WTC11 (cell line): ENCODE results near the gene EXOSC2. TPM values are rescaled to one million over a fixed set of nuclear protein-coding genes. Genes with fewer than 3 reads are reported as not detected.

ENCODE experiments used
- CREB1 ChIP-seq: sonication (generic); formaldehyde crosslinking; IDR thresholded peaks from 2 replicates; pipeline ENCODE4 v1.8.0; 2023; ENCODE audit warnings: mild to moderate bottlenecking, missing genetic modification reagents
- E2F1 ChIP-seq: sonication (generic); formaldehyde crosslinking; IDR thresholded peaks from 2 replicates; pipeline ENCODE4 v1.8.0; 2022; ENCODE audit warnings: mild to moderate bottlenecking, missing genetic modification reagents
- EMX1 ChIP-seq: fragments of 250-450 bp; sonication (Bioruptor Pico); IDR thresholded peaks from 2 replicates; pipeline ENCODE4 v1.8.0; 2021; ENCODE audit warnings: mild to moderate bottlenecking
- ERG ChIP-seq: fragments of 250-450 bp; sonication (Bioruptor Pico); IDR thresholded peaks from 2 replicates; pipeline ENCODE4 v1.8.0; 2021; ENCODE audit warnings: mild to moderate bottlenecking
- ETV6 ChIP-seq: sonication (generic); formaldehyde crosslinking; IDR thresholded peaks from 2 replicates; pipeline ENCODE4 v1.8.1; 2022; ENCODE audit warnings: mild to moderate bottlenecking, missing genetic modification reagents
- FOXK1 ChIP-seq: sonication (generic); formaldehyde crosslinking; IDR thresholded peaks from 2 replicates; pipeline ENCODE4 v1.8.0; 2022; ENCODE audit warnings: mild to moderate bottlenecking, moderate library complexity, missing genetic modification reagents
- FOXP1 ChIP-seq: sonication (generic); formaldehyde crosslinking; IDR thresholded peaks from 2 replicates; pipeline ENCODE4 v1.8.0; 2022; ENCODE audit warnings: missing genetic modification reagents, mild to moderate bottlenecking, moderate library complexity, borderline replicate concordance
- FOXP4 ChIP-seq: sonication (generic); formaldehyde crosslinking; IDR thresholded peaks from 2 replicates; pipeline ENCODE4 v1.8.0; 2022; ENCODE audit warnings: mild to moderate bottlenecking, missing genetic modification reagents
- GRHL2 ChIP-seq: fragments of 250-450 bp; sonication (Bioruptor Pico); IDR thresholded peaks from 2 replicates; pipeline ENCODE4 v1.8.0; 2022; ENCODE audit warnings: mild to moderate bottlenecking, moderate library complexity; ENCODE audit not compliant: insufficient replicate concordance, severe bottlenecking
- IRF2 ChIP-seq: sonication (generic); formaldehyde crosslinking; IDR thresholded peaks from 2 replicates; pipeline ENCODE4 v1.8.0; 2022; ENCODE audit warnings: low read depth, missing genetic modification reagents, borderline replicate concordance
- JUN ChIP-seq: sonication (generic); formaldehyde crosslinking; IDR thresholded peaks from 2 replicates; pipeline ENCODE4 v1.8.0; 2023; ENCODE audit warnings: mild to moderate bottlenecking, missing genetic modification reagents
- NFATC4 ChIP-seq: fragments of 250-450 bp; sonication (Bioruptor Pico); IDR thresholded peaks from 2 replicates; pipeline ENCODE4 v1.9.0; 2021; ENCODE audit warnings: mild to moderate bottlenecking
- OVOL2 ChIP-seq: fragments of 250-450 bp; sonication (Bioruptor Pico); IDR thresholded peaks from 2 replicates; pipeline ENCODE4 v1.9.0; 2021; ENCODE audit warnings: mild to moderate bottlenecking, borderline replicate concordance
- PREB ChIP-seq: sonication (generic); formaldehyde crosslinking; IDR thresholded peaks from 2 replicates; pipeline ENCODE4 v1.8.1; 2022; ENCODE audit warnings: mild to moderate bottlenecking, missing genetic modification reagents, moderate library complexity, borderline replicate concordance
- SP1 ChIP-seq: sonication (generic); formaldehyde crosslinking; conservative IDR thresholded peaks from 2 replicates; pipeline ENCODE4 v1.8.1; 2022; ENCODE audit warnings: missing genetic modification reagents
- TEAD4 ChIP-seq: sonication (generic); formaldehyde crosslinking; IDR thresholded peaks from 2 replicates; pipeline ENCODE4 v1.8.0; 2022; ENCODE audit warnings: mild to moderate bottlenecking, missing genetic modification reagents
- USF1 ChIP-seq: sonication (generic); formaldehyde crosslinking; IDR thresholded peaks from 2 replicates; pipeline ENCODE4 v1.8.0; 2022; ENCODE audit warnings: mild to moderate bottlenecking, missing genetic modification reagents
- USF2 ChIP-seq: sonication (generic); formaldehyde crosslinking; IDR thresholded peaks from 2 replicates; pipeline ENCODE4 v1.8.1; 2023; ENCODE audit warnings: mild to moderate bottlenecking, missing genetic modification reagents, moderate library complexity
- ZBTB21 ChIP-seq: sonication (generic); formaldehyde crosslinking; IDR thresholded peaks from 2 replicates; pipeline ENCODE4 v1.8.1; 2023; ENCODE audit warnings: mild to moderate bottlenecking, missing genetic modification reagents, borderline replicate concordance
- ZBTB43 ChIP-seq: sonication (generic); formaldehyde crosslinking; IDR thresholded peaks from 2 replicates; pipeline ENCODE4 v1.8.1; 2023; ENCODE audit warnings: mild to moderate bottlenecking, missing genetic modification reagents
- ZNF121 ChIP-seq: sonication (generic); formaldehyde crosslinking; IDR thresholded peaks from 2 replicates; pipeline ENCODE4 v1.8.0; 2023; ENCODE audit warnings: missing genetic modification reagents
- ZNF138 ChIP-seq: sonication (generic); formaldehyde crosslinking; conservative IDR thresholded peaks from 2 replicates; pipeline ENCODE4 v1.8.1; 2022; ENCODE audit warnings: mild to moderate bottlenecking, moderate library complexity, missing genetic modification reagents
- ZNF232 ChIP-seq: sonication (generic); formaldehyde crosslinking; IDR thresholded peaks from 2 replicates; pipeline ENCODE4 v1.8.0; 2022; ENCODE audit warnings: mild to moderate bottlenecking, missing genetic modification reagents
- ZNF416 ChIP-seq: fragments of 250-450 bp; sonication (Bioruptor Pico); IDR thresholded peaks from 2 replicates; pipeline ENCODE4 v1.9.0; 2021; ENCODE audit warnings: mild to moderate bottlenecking, inconsistent platforms
- ZNF423 ChIP-seq: fragments of 250-450 bp; sonication (Bioruptor Pico); IDR thresholded peaks from 2 replicates; pipeline ENCODE4 v2.1.2; 2022; ENCODE audit warnings: mild to moderate bottlenecking, moderate library complexity
- total RNA-seq: library from RNA; stranded (reverse); gene quantifications from 3 replicates; pipeline ENCODE4 v1.2.3, GENCODE V29; 2021
- TF ChIP-seq, protein P1 (sequence below): sonication (generic); formaldehyde crosslinking; IDR thresholded peaks from 2 replicates; pipeline ENCODE4 v1.8.1; 2023; ENCODE audit warnings: mild to moderate bottlenecking, missing genetic modification reagents, borderline replicate concordance
- TF ChIP-seq, protein P2 (sequence below): sonication (generic); formaldehyde crosslinking; IDR thresholded peaks from 2 replicates; pipeline ENCODE4 v1.8.0; 2022; ENCODE audit warnings: mild to moderate bottlenecking, missing genetic modification reagents

EXOSC2 gene
- total RNA-seq, 1 experiment from 2014 or later = 76.1 TPM

DNA sequence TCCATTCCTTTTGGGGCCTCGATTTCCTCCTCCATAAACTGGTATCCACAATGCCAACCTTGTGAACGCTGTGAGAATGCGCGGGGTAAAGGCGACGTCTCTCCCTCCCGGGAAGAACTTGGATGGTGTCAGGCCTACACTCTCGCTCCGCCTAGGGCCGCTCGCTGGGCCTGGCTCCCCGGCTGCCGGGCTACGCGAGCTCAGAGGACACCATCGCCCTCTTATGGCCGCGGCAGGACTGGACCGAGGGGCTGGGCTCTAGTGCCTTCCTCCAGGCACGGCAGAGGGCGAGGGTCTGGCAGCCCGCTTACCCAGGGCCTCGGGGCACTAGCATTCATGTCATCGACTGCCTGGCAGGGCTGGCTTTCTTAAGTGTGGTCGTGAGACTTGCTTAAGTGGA lies 1.3 kb upstream of the EXOSC2 start (continued):
- TF ChIP-seq JUN (CRISPR knock-in tag) (no peak), ZNF416 (CRISPR knock-in tag) (no peak), IRF2 (CRISPR knock-in tag) (no peak), GRHL2 (CRISPR knock-in tag) (no peak), USF2 (CRISPR knock-in tag) (no peak), E2F1 (CRISPR knock-in tag) (no peak), PREB (no peak), ERG (no peak), FOXK1 (CRISPR knock-in tag) (peak; percentile 41; the same call in 1 of the 2 replicates), ZNF121 (no peak), TEAD4 (no peak), ZNF138 (CRISPR knock-in tag) (no peak), FOXP1 (CRISPR knock-in tag) (0 out of 2 replicates have a peak, but pooled peaks have one; percentile 41), ETV6 (CRISPR knock-in tag) (peak; percentile 46; the same call in 1 of the 2 replicates), ZBTB43 (CRISPR knock-in tag) (no peak), ZNF423 (CRISPR knock-in tag) (no peak), NFATC4 (CRISPR knock-in tag) (no peak), OVOL2 (CRISPR knock-in tag) (no peak), EMX1 (CRISPR knock-in tag) (no peak), ZBTB21 (CRISPR knock-in tag) (peak; percentile 66; the same call in 1 of the 2 replicates), ZNF232 (no peak), USF1 (CRISPR knock-in tag) (no peak), SP1 (CRISPR knock-in tag) (no peak), FOXP4 (CRISPR knock-in tag) (no peak), CREB1 (CRISPR knock-in tag) (no peak)
- TF ChIP-seq, protein P1, sequence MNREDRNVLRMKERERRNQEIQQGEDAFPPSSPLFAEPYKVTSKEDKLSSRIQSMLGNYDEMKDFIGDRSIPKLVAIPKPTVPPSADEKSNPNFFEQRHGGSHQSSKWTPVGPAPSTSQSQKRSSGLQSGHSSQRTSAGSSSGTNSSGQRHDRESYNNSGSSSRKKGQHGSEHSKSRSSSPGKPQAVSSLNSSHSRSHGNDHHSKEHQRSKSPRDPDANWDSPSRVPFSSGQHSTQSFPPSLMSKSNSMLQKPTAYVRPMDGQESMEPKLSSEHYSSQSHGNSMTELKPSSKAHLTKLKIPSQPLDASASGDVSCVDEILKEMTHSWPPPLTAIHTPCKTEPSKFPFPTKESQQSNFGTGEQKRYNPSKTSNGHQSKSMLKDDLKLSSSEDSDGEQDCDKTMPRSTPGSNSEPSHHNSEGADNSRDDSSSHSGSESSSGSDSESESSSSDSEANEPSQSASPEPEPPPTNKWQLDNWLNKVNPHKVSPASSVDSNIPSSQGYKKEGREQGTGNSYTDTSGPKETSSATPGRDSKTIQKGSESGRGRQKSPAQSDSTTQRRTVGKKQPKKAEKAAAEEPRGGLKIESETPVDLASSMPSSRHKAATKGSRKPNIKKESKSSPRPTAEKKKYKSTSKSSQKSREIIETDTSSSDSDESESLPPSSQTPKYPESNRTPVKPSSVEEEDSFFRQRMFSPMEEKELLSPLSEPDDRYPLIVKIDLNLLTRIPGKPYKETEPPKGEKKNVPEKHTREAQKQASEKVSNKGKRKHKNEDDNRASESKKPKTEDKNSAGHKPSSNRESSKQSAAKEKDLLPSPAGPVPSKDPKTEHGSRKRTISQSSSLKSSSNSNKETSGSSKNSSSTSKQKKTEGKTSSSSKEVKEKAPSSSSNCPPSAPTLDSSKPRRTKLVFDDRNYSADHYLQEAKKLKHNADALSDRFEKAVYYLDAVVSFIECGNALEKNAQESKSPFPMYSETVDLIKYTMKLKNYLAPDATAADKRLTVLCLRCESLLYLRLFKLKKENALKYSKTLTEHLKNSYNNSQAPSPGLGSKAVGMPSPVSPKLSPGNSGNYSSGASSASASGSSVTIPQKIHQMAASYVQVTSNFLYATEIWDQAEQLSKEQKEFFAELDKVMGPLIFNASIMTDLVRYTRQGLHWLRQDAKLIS (CRISPR knock-in tag) = 0 out of 2 replicates have a peak, but pooled peaks have one; percentile 65
- TF ChIP-seq, protein P2, sequence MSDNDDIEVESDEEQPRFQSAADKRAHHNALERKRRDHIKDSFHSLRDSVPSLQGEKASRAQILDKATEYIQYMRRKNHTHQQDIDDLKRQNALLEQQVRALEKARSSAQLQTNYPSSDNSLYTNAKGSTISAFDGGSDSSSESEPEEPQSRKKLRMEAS (CRISPR knock-in tag) = no peak
